HepG2 (cell line): Measurements from ENCODE around the gene TEX35. TPM values are rescaled to one million over a fixed set of nuclear protein-coding genes. Genes with fewer than 3 reads are reported as not detected.
A peak's percentile ranks its signal among the peaks of the same experiment; 100 is the strongest.

Experiments used
- EEA1 ChIP-seq: sonication (generic); formaldehyde crosslinking; IDR thresholded peaks from 2 replicates; pipeline ENCODE4 v1.5.1; 2020; ENCODE audit warnings: mild to moderate bottlenecking, missing genetic modification reagents, borderline replicate concordance
- EZH2 ChIP-seq: conservative IDR thresholded peaks from 2 replicates; pipeline ENCODE4 v1.6.1; 2012; ENCODE audit warnings: mild to moderate bottlenecking, low read depth, low read length, moderate library complexity
- NR2F2 ChIP-seq: IDR thresholded peaks from 2 replicates; pipeline ENCODE4 v1.6.1; 2012; ENCODE audit warnings: low read depth, inconsistent platforms, borderline replicate concordance
- PITX1 ChIP-seq: sonication (generic); formaldehyde crosslinking; IDR thresholded peaks from 2 replicates; pipeline ENCODE4 v1.5.1; 2020; ENCODE audit warnings: mild to moderate bottlenecking, missing genetic modification reagents
- TRIM22 ChIP-seq: fragments of 450-650 bp; IDR thresholded peaks from 2 replicates; pipeline ENCODE4 v1.6.1; 2017
- ZNF460 ChIP-seq: sonication (generic); formaldehyde crosslinking; IDR thresholded peaks from 2 replicates; pipeline ENCODE4 v1.5.1; 2020; ENCODE audit warnings: missing genetic modification reagents, mild to moderate bottlenecking, borderline replicate concordance
- ZSCAN5A ChIP-seq: sonication (generic); formaldehyde crosslinking; IDR thresholded peaks from 2 replicates; pipeline ENCODE4 v1.8.0; 2022; ENCODE audit warnings: mild to moderate bottlenecking, missing genetic modification reagents, borderline replicate concordance
- polyA plus RNA-seq, 8 experiments: library from polyadenylated mRNA; depleted of rRNA in 3 of 8; stranded (reverse) in 7 of 8; unstranded in 1 of 8; fragments of >200 nt; fragmentation: Illumina TruSeq in 4 of 8; extraction: Trizol in 4 of 8; gene quantifications; 2 replicates each; pipeline versions ENCODE4 v1.2.1 to v1.2.3, GENCODE V29; 2011 to 2016; ENCODE audit warnings: low read depth in 4 of 8, missing spikeins in 1 of 8, mixed read lengths in 1 of 8; ENCODE audit not compliant: insufficient read depth in 1 of 8
- total RNA-seq, 5 experiments: library from RNA; depleted of rRNA; stranded (reverse); fragments of >200 nt; fragmentation: Illumina TruSeq; extraction: Trizol; gene quantifications; 2 replicates each; pipeline ENCODE4 v1.2.3, GENCODE V29; 2016; ENCODE audit warnings: low read depth in 1 of 5
- TF ChIP-seq, protein P1 (sequence below): sonication (generic); formaldehyde crosslinking; IDR thresholded peaks from 2 replicates; pipeline ENCODE4 v1.4.0; 2020; ENCODE audit warnings: mild to moderate bottlenecking, missing genetic modification reagents, borderline replicate concordance
- TF ChIP-seq, protein P2 (sequence below): sonication (generic); formaldehyde crosslinking; IDR thresholded peaks from 2 replicates; pipeline ENCODE4 v1.8.1; 2022; ENCODE audit warnings: low read depth, mild to moderate bottlenecking, missing genetic modification reagents
- TF ChIP-seq, protein P3 (sequence below): sonication (generic); formaldehyde crosslinking; conservative IDR thresholded peaks from 2 replicates; pipeline ENCODE4 v1.4.0; 2020; ENCODE audit warnings: missing genetic modification reagents

TEX35 gene
- total and polyA plus RNA-seq, 2 of the 13 experiments (the other 11 are each of a cell fraction or from before 2014, with no cell fraction given) = not detected

DNA sequence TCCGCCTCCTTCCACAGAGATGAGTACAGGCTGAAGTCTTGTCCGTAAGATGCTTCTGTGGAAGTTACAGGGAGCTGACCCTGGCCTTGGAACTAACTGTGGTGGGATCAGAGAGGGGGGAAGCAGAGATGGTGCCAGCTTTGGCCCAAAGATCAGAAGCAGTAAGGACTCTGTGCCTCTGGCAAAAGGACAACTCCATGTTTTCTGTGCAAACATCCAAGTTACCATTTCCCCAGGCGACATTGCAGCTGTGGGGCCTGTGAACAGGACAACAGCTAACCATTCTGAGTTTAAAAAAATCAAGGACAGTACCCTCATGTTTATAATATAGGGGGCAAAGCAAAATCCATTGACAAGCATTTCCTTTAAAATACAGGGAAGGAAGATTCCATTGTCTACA lies 38.4 kb downstream of the TEX35 start (continued):
- TF ChIP-seq, protein P1, sequence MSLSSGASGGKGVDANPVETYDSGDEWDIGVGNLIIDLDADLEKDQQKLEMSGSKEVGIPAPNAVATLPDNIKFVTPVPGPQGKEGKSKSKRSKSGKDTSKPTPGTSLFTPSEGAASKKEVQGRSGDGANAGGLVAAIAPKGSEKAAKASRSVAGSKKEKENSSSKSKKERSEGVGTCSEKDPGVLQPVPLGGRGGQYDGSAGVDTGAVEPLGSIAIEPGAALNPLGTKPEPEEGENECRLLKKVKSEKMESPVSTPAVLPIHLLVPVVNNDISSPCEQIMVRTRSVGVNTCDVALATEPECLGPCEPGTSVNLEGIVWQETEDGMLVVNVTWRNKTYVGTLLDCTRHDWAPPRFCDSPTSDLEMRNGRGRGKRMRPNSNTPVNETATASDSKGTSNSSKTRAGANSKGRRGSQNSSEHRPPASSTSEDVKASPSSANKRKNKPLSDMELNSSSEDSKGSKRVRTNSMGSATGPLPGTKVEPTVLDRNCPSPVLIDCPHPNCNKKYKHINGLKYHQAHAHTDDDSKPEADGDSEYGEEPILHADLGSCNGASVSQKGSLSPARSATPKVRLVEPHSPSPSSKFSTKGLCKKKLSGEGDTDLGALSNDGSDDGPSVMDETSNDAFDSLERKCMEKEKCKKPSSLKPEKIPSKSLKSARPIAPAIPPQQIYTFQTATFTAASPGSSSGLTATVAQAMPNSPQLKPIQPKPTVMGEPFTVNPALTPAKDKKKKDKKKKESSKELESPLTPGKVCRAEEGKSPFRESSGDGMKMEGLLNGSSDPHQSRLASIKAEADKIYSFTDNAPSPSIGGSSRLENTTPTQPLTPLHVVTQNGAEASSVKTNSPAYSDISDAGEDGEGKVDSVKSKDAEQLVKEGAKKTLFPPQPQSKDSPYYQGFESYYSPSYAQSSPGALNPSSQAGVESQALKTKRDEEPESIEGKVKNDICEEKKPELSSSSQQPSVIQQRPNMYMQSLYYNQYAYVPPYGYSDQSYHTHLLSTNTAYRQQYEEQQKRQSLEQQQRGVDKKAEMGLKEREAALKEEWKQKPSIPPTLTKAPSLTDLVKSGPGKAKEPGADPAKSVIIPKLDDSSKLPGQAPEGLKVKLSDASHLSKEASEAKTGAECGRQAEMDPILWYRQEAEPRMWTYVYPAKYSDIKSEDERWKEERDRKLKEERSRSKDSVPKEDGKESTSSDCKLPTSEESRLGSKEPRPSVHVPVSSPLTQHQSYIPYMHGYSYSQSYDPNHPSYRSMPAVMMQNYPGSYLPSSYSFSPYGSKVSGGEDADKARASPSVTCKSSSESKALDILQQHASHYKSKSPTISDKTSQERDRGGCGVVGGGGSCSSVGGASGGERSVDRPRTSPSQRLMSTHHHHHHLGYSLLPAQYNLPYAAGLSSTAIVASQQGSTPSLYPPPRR (CRISPR knock-in tag) = 0 out of 2 replicates have a peak, but pooled peaks have one; percentile 16
- TF ChIP-seq PITX1 (CRISPR knock-in tag) (peak; percentile 58; the same call in 1 of the 2 replicates), EEA1 (no peak), ZSCAN5A (no peak), TRIM22 (no peak), EZH2 (no peak), ZNF460 (CRISPR knock-in tag) (no peak), NR2F2 (peak; percentile 33; the same call in 1 of the 2 replicates)
- TF ChIP-seq, protein P2, sequence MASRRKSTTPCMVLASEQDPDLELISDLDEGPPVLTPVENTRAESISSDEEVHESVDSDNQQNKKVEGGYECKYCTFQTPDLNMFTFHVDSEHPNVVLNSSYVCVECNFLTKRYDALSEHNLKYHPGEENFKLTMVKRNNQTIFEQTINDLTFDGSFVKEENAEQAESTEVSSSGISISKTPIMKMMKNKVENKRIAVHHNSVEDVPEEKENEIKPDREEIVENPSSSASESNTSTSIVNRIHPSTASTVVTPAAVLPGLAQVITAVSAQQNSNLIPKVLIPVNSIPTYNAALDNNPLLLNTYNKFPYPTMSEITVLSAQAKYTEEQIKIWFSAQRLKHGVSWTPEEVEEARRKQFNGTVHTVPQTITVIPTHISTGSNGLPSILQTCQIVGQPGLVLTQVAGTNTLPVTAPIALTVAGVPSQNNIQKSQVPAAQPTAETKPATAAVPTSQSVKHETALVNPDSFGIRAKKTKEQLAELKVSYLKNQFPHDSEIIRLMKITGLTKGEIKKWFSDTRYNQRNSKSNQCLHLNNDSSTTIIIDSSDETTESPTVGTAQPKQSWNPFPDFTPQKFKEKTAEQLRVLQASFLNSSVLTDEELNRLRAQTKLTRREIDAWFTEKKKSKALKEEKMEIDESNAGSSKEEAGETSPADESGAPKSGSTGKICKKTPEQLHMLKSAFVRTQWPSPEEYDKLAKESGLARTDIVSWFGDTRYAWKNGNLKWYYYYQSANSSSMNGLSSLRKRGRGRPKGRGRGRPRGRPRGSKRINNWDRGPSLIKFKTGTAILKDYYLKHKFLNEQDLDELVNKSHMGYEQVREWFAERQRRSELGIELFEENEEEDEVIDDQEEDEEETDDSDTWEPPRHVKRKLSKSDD = no peak
- TF ChIP-seq, protein P3, sequence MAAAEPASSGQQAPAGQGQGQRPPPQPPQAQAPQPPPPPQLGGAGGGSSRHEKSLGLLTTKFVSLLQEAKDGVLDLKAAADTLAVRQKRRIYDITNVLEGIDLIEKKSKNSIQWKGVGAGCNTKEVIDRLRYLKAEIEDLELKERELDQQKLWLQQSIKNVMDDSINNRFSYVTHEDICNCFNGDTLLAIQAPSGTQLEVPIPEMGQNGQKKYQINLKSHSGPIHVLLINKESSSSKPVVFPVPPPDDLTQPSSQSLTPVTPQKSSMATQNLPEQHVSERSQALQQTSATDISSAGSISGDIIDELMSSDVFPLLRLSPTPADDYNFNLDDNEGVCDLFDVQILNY = no peak
